IPS-20b (cell line): ENCODE data around the gene CXorf49B.
"Not testable (repeated sequence)": the region's sequence is repeated elsewhere in the genome, so short reads cannot be mapped to it uniquely, and the experiment has no call there.

Experiments
- H3K27ac ChIP-seq: one replicate; pipeline ENCODE4 v1.5.1; 2013; ENCODE audit warnings: low read length
- H3K27me3 ChIP-seq: 2 replicates; pipeline ENCODE4 v1.6.1; 2013; ENCODE audit warnings: mild to moderate bottlenecking, low read length, inconsistent platforms; ENCODE audit not compliant: insufficient read depth
- H3K36me3 ChIP-seq: 2 replicates; pipeline ENCODE4 v1.6.1; 2013; ENCODE audit warnings: low read depth, mild to moderate bottlenecking, inconsistent platforms, low read length, moderate library complexity; ENCODE audit not compliant: insufficient read depth
- H3K4me1 ChIP-seq: 2 replicates; pipeline ENCODE4 v1.6.1; 2013; ENCODE audit warnings: mild to moderate bottlenecking, control low read depth, inconsistent platforms, low read length, moderate library complexity; ENCODE audit not compliant: insufficient read depth
- H3K4me3 ChIP-seq: 2 replicates; pipeline ENCODE4 v1.5.1; 2013; ENCODE audit warnings: mild to moderate bottlenecking, low read length, inconsistent platforms
- H3K9ac ChIP-seq: 2 replicates; pipeline ENCODE4 v1.6.1; 2013; ENCODE audit warnings: low read depth, mild to moderate bottlenecking, inconsistent platforms, low read length, moderate library complexity
- H3K9me3 ChIP-seq: 2 replicates; pipeline ENCODE4 v1.6.1; 2013; ENCODE audit warnings: mild to moderate bottlenecking, low read depth, low read length, inconsistent platforms; ENCODE audit not compliant: insufficient read depth

Gene CXorf49B

DNA sequence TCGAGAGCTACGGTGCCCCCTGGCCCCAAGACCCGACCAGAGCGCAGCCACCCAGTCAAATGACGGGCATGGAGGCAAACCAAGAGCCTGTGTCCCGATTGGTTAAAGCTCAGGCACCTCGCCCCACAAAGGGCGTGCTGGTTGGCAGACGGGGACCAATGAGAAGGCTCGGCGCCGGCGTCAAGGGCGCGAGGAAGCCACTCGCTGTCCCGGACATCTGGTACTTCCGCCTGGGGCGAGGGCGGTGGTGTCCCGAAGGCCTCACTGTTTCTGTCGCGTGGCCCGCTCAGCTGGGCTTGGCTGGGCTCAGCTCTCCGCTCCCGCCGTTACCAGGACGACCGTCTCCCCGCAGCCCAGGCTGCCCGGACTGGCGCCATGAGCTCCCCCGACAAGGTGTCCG is at the start of gene CXorf49B:
TSS of gene CXorf49B (plus strand) at position 301 of the 400 bp plus-strand sequence. CDS start at position 376, 75 bp downstream.
- not testable (repeated sequence) for H3K27me3 ChIP-seq, H3K27ac ChIP-seq, H3K36me3 ChIP-seq, H3K4me1 ChIP-seq, H3K9me3 ChIP-seq, H3K9ac ChIP-seq, H3K4me3 ChIP-seq

DNA sequence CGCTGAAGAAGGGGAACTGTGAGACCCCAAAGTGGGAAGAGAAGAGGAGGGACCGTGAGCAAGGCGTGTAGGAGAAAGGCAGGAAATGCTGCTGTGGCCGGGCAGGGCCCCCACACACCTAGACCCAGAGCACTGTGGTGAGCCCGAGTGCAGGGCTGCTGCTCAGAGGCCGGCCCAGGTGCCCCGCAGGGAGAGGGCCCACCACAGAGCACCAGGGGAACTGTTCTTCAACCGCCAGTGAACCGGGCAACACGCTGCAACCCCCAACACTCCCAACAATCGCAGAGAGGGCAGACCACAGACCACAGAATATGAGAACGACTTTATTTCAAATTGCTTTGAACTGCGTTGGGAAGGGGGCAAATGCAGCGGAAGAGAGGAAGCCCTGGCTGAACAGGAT is 49.1 kb upstream of the CXorf49B start:
- H3K36me3 ChIP-seq, H3K9me3 ChIP-seq, H3K27me3 ChIP-seq, H3K4me3 ChIP-seq, H3K9ac ChIP-seq, H3K4me1 ChIP-seq, H3K27ac ChIP-seq: not testable (repeated sequence)

DNA sequence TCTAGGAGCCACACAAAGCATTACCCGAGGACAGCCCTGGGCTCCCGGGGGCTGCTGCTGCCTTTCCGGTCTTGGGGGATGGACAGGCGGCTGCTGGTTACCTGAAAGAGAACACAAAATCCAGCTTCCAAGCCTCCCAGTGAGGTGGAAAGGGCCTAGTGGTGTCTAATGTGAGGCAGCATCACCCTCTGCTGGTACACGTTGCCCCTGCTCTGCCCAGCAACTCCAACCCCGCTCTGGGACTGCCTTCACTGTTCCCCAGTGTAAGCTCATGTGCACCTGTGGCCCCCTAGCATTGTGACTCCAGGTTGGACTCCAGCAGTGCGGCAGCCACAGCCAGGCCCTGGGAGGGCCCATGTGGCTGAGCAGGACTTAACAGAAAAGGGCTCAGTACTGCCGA is 47.6 kb upstream of the CXorf49B start:
- H3K9me3 ChIP-seq, H3K27me3 ChIP-seq, H3K4me3 ChIP-seq, H3K27ac ChIP-seq, H3K9ac ChIP-seq, H3K36me3 ChIP-seq, H3K4me1 ChIP-seq: not testable (repeated sequence)

DNA sequence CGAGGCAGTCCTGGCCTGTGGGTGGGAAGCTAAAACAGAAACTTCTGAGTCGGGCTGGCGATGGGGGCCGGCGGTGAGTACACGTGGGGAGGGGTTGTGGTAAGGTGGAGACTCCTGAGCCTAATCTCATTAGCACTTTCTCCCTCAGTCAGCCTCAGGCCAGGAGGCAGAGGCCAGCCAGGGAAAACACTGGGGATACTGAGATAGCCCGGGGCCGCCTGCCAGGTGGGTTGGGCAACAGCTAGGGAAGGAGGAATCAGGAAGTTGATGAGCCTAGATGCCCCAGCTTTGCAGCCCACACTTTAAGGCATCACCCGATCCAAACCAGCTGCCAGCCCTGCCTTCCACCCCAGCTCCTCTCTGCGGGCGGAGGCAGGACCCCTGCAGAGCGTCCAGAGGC is 46.8 kb upstream of the CXorf49B start:
- H3K4me3 ChIP-seq, H3K27me3 ChIP-seq, H3K9me3 ChIP-seq, H3K27ac ChIP-seq, H3K36me3 ChIP-seq, H3K4me1 ChIP-seq, H3K9ac ChIP-seq: not testable (repeated sequence)

DNA sequence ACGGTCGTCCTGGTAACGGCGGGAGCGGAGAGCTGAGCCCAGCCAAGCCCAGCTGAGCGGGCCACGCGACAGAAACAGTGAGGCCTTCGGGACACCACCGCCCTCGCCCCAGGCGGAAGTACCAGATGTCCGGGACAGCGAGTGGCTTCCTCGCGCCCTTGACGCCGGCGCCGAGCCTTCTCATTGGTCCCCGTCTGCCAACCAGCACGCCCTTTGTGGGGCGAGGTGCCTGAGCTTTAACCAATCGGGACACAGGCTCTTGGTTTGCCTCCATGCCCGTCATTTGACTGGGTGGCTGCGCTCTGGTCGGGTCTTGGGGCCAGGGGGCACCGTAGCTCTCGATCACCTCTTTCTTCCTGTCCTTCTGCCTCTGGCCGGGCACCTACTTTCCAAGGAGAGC is 45.0 kb upstream of the CXorf49B start, which contains the start of gene CXorf49:
TSS of gene CXorf49 (minus strand) at position 101 of the 400 bp plus-strand sequence. CDS start 134 bp downstream, outside the sequence.
- not testable (repeated sequence) for H3K4me3 ChIP-seq, H3K4me1 ChIP-seq, H3K36me3 ChIP-seq

DNA sequence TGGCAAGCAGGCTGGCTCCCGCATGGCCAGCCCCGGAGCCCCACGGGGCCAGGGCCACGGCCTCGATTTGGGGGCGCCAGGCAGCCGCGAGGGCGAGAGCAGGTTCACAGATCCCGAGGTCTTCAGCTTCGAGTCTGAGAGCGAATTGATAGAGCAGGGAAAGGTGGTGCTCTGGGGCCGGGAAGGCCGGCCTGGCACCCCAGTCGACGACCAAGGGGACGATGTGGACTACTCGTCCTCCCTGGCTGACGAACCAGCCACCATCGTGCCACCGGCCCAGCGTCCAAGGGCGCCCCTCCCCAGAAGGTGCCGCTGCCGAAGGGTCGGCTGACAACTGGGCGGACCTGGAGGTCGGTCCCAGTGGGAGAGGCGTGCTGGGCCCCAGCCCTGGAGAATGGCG is 44.0 kb upstream of the CXorf49B start:
- H3K9ac ChIP-seq, H3K4me3 ChIP-seq, H3K27me3 ChIP-seq, H3K4me1 ChIP-seq, H3K9me3 ChIP-seq, H3K36me3 ChIP-seq, H3K27ac ChIP-seq: not testable (repeated sequence)

More for the DNA sequence above, 45.0 kb upstream of the CXorf49B start, which contains the start of gene CXorf49:
- H3K27me3 ChIP-seq, H3K27ac ChIP-seq, H3K9me3 ChIP-seq, H3K9ac ChIP-seq: not testable (repeated sequence)

DNA sequence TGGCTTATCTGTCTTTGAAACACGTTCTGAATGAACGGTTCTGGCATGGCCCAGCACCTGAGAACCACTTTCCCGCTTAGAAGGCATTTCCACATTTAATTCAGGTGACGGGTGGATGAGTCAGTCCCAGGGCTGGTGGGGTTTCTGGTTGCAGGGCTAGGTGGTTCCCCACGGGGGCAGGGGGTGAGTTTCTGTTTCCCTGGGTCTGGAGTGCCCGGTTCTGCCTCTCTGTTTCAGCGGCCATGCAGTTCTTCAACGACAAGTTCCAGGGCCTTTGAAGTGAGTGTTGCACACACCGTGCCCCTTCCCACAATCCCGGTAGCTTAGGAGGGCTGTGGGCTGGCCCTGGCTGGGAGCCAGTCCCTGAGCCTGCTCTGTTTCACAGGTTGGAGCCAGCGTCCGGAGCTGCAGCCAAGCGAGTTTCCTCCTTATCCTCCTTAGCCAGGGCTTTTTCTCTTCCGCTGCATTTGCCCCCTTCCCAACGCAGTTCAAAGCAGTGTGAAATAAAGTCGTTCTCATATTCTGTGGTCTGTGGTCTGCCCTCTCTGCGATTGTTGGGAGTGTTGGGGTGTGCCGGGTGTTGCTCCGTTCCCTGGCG is 42.8 kb upstream of the CXorf49B start:
- not testable (repeated sequence) for H3K4me1 ChIP-seq, H3K36me3 ChIP-seq, H3K4me3 ChIP-seq, H3K9me3 ChIP-seq, H3K27ac ChIP-seq, H3K9ac ChIP-seq, H3K27me3 ChIP-seq

DNA sequence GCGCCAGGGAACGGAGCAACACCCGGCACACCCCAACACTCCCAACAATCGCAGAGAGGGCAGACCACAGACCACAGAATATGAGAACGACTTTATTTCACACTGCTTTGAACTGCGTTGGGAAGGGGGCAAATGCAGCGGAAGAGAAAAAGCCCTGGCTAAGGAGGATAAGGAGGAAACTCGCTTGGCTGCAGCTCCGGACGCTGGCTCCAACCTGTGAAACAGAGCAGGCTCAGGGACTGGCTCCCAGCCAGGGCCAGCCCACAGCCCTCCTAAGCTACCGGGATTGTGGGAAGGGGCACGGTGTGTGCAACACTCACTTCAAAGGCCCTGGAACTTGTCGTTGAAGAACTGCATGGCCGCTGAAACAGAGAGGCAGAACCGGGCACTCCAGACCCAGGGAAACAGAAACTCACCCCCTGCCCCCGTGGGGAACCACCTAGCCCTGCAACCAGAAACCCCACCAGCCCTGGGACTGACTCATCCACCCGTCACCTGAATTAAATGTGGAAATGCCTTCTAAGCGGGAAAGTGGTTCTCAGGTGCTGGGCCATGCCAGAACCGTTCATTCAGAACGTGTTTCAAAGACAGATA is 2.4 kb upstream of the CXorf49B start:
- H3K27ac ChIP-seq, H3K9me3 ChIP-seq, H3K4me1 ChIP-seq, H3K36me3 ChIP-seq, H3K4me3 ChIP-seq, H3K9ac ChIP-seq, H3K27me3 ChIP-seq: not testable (repeated sequence)

DNA sequence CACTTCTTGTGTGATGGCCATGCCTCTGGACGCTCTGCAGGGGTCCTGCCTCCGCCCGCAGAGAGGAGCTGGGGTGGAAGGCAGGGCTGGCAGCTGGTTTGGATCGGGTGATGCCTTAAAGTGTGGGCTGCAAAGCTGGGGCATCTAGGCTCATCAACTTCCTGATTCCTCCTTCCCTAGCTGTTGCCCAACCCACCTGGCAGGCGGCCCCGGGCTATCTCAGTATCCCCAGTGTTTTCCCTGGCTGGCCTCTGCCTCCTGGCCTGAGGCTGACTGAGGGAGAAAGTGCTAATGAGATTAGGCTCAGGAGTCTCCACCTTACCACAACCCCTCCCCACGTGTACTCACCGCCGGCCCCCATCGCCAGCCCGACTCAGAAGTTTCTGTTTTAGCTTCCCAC is 1.7 kb downstream of the CXorf49B start:
- H3K4me3 ChIP-seq, H3K9me3 ChIP-seq, H3K36me3 ChIP-seq, H3K27ac ChIP-seq, H3K4me1 ChIP-seq, H3K27me3 ChIP-seq, H3K9ac ChIP-seq: not testable (repeated sequence)

DNA sequence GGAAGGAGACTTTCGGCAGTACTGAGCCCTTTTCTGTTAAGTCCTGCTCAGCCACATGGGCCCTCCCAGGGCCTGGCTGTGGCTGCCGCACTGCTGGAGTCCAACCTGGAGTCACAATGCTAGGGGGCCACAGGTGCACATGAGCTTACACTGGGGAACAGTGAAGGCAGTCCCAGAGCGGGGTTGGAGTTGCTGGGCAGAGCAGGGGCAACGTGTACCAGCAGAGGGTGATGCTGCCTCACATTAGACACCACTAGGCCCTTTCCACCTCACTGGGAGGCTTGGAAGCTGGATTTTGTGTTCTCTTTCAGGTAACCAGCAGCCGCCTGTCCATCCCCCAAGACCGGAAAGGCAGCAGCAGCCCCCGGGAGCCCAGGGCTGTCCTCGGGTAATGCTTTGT is 2.5 kb downstream of the CXorf49B start:
- H3K4me1 ChIP-seq, H3K36me3 ChIP-seq, H3K4me3 ChIP-seq, H3K27ac ChIP-seq, H3K9ac ChIP-seq, H3K27me3 ChIP-seq, H3K9me3 ChIP-seq: not testable (repeated sequence)

DNA sequence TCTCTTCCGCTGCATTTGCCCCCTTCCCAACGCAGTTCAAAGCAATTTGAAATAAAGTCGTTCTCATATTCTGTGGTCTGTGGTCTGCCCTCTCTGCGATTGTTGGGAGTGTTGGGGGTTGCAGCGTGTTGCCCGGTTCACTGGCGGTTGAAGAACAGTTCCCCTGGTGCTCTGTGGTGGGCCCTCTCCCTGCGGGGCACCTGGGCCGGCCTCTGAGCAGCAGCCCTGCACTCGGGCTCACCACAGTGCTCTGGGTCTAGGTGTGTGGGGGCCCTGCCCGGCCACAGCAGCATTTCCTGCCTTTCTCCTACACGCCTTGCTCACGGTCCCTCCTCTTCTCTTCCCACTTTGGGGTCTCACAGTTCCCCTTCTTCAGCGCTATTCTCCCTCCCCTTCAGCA is 4.0 kb downstream of the CXorf49B start:
- not testable (repeated sequence) for H3K4me3 ChIP-seq

DNA sequence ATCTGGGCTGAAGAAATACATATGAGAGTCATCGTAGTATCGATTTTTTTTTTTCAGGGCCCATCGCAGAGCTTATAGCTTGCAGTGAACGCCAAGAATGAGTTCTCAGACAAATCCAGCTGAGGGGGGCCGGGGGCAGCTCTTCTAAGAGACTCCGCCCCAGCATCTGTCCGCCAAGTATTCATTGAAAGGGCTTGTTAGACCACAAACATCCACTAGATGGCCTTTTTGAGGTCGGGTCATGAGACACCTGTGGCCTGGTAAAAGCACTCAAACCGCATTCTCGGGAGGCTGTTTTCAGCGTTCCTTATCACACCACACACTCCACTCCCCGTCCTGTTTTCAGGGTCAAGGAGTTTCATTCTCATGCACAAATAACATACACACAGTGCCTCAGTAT is 15.2 kb downstream of the CXorf49B start:
- not testable (repeated sequence) for H3K4me3 ChIP-seq, H3K9ac ChIP-seq, H3K27ac ChIP-seq, H3K27me3 ChIP-seq, H3K4me1 ChIP-seq, H3K9me3 ChIP-seq, H3K36me3 ChIP-seq

More for the DNA sequence above, 4.0 kb downstream of the CXorf49B start:
- not testable (repeated sequence) for H3K36me3 ChIP-seq, H3K4me1 ChIP-seq, H3K27ac ChIP-seq, H3K9ac ChIP-seq, H3K9me3 ChIP-seq, H3K27me3 ChIP-seq
